HCT116 (cell line): ENCODE results near the gene SPRED1. TPM values are rescaled to one million over a fixed set of nuclear protein-coding genes. Genes with fewer than 3 reads are reported as not detected.

Experiments used
- ATAC-seq: fragments of 200-7000 bp; cut with Tn5 transposase; 2 replicates; pipeline ENCODE4 v1.9.1; 2020; ENCODE audit warnings: mild to moderate bottlenecking, moderate library complexity
- BruUV-seq: library from RNA; stranded (reverse); fragments of 400-500 nt; replicated peaks from 2 replicates; lab custom pipeline; 2021; lab: Mats Ljungman, UMichigan
- CTCF ChIA-PET: fragments of 300-600 bp; sonication (Branson Sonifier 250); formaldehyde crosslinking; loops from one replicate; lab custom pipeline; 2021; ENCODE audit warnings: antibody characterized with exemption; lab: Charles Lee
- POLR2A ChIA-PET: fragments of 300-600, 350-600 bp; sonication (Branson Sonifier 250); formaldehyde crosslinking; loops from one replicate; lab custom pipeline; 2021; ENCODE audit warnings: antibody characterized with exemption; lab: Charles Lee
- RAD21 ChIA-PET, 2 experiments: fragments of 300-600 bp; sonication (Branson Sonifier 250); formaldehyde crosslinking; loops; one replicate each; lab custom pipeline; 2023; ENCODE audit warnings: low total read pairs in 2 of 2; ENCODE audit not compliant: uncharacterized antibody in 2 of 2, unreplicated experiment in 2 of 2, low non-redundant PET in 1 of 2; lab: Charles Lee
- DNase-seq: peaks from one replicate; pipeline ENCODE4 v3.0.0-alpha.2; 2010; ENCODE audit warnings: low read depth, low spot score
- H2AFZ ChIP-seq: fragments of 200-600 bp; shearing (Covaris generic), sonication (generic); 2 replicates; pipeline ENCODE4 v1.6.1; 2017; ENCODE audit warnings: low read depth, mixed run types, mixed read lengths, antibody characterized with exemption, low read length; ENCODE audit not compliant: poor library complexity, severe bottlenecking
- H3K27ac ChIP-seq: 2 replicates; pipeline ENCODE4 v1.5.1; 2012; ENCODE audit warnings: low read depth, low read length
- H3K27me3 ChIP-seq: fragments of 200-600 bp; sonication (generic); 2 replicates; pipeline ENCODE4 v1.6.1; 2016; ENCODE audit warnings: mixed run types, low read length, mixed read lengths; ENCODE audit not compliant: insufficient read depth
- H3K36me3 ChIP-seq, 2 experiments: fragments of 200-500 bp in 1 of 2; fragments of 200-600 bp in 1 of 2; sonication (Bioruptor generic) in 1 of 2; sonication (generic) in 1 of 2; 2 replicates each; pipeline versions ENCODE4 v1.5.1 to v1.6.1; 2014 to 2016; ENCODE audit warnings: low read length in 2 of 2, inconsistent platforms in 1 of 2, mixed read lengths in 1 of 2, mixed run types in 1 of 2; ENCODE audit not compliant: insufficient read depth in 2 of 2, control insufficient read depth in 1 of 2
- H3K4me1 ChIP-seq, 2 experiments: fragments of 200-600 bp in 1 of 2; sonication (generic) in 1 of 2; 2 replicates each; pipeline versions ENCODE4 v1.5.1 to v1.6.1; 2012 to 2017; ENCODE audit warnings: low read length in 2 of 2, inconsistent platforms in 1 of 2, mild to moderate bottlenecking in 1 of 2, mixed read lengths in 1 of 2, mixed run types in 1 of 2, moderate library complexity in 1 of 2; ENCODE audit not compliant: insufficient read depth in 2 of 2, control insufficient read depth in 1 of 2
- H3K4me2 ChIP-seq: fragments of 200-600 bp; sonication (generic); 2 replicates; pipeline ENCODE4 v1.6.1; 2017; ENCODE audit warnings: mixed run types, low read length, mixed read lengths
- H3K4me3 ChIP-seq, 2 experiments: fragments of 200-600 bp in 1 of 2; sonication (generic) in 1 of 2; replicated peaks in 1 of 2; 2 replicates each; pipeline ENCODE4 v1.5.1; 2011 to 2016; ENCODE audit warnings: low read length in 2 of 2, control low read depth in 1 of 2, low read depth in 1 of 2, mild to moderate bottlenecking in 1 of 2, mixed read lengths in 1 of 2, mixed run types in 1 of 2
- H3K79me2 ChIP-seq: fragments of 200-600 bp; sonication (generic); 2 replicates; pipeline ENCODE4 v1.6.1; 2017; ENCODE audit warnings: mild to moderate bottlenecking, mixed run types, low read length, moderate library complexity, mixed read lengths; ENCODE audit not compliant: insufficient read depth
- H3K9ac ChIP-seq: fragments of 200-600 bp; sonication (generic); 2 replicates; pipeline ENCODE4 v1.6.1; 2016; ENCODE audit warnings: low read length, mixed read lengths
- H3K9me2 ChIP-seq: fragments of 200-600 bp; sonication (generic), shearing (Covaris generic); 2 replicates; pipeline ENCODE4 v1.6.1; 2017; ENCODE audit warnings: mixed run types, mild to moderate bottlenecking, moderate library complexity; ENCODE audit not compliant: insufficient read depth
- H3K9me3 ChIP-seq, 2 experiments: fragments of 200-500 bp in 1 of 2; fragments of 200-600 bp in 1 of 2; sonication (Bioruptor generic) in 1 of 2; sonication (generic) in 1 of 2; 2 replicates each; pipeline ENCODE4 v1.6.1; 2014 to 2017; ENCODE audit warnings: low read length in 2 of 2, mixed read lengths in 2 of 2, inconsistent platforms in 1 of 2, low read depth in 1 of 2, mild to moderate bottlenecking in 1 of 2, mixed run types in 1 of 2, moderate library complexity in 1 of 2; ENCODE audit not compliant: control insufficient read depth in 1 of 2, insufficient read depth in 1 of 2
- H4K20me1 ChIP-seq: fragments of 200-600 bp; sonication (generic), shearing (Covaris generic); 2 replicates; pipeline ENCODE4 v1.6.1; 2017; ENCODE audit warnings: mixed run types, mild to moderate bottlenecking, moderate library complexity; ENCODE audit not compliant: insufficient read depth
- CBX3 ChIP-seq: IDR thresholded peaks from 2 replicates; pipeline ENCODE4 v1.6.1; 2012; ENCODE audit warnings: low read depth
- CEBPB ChIP-seq: IDR thresholded peaks from 2 replicates; pipeline ENCODE4 v1.6.1; 2012; ENCODE audit warnings: low read depth
- EGR1 ChIP-seq: IDR thresholded peaks from 2 replicates; pipeline ENCODE4 v1.6.1; 2012; ENCODE audit warnings: low read depth
- ELF1 ChIP-seq: IDR thresholded peaks from 2 replicates; pipeline ENCODE4 v1.6.1; 2012; ENCODE audit warnings: low read depth, borderline replicate concordance
- EZH2phosphoT487 ChIP-seq: fragments of 200-600 bp; IDR thresholded peaks from 2 replicates; pipeline ENCODE4 v1.6.1; 2018; ENCODE audit warnings: antibody characterized with exemption, borderline replicate concordance
- FOSL1 ChIP-seq: IDR thresholded peaks from 2 replicates; pipeline ENCODE4 v1.6.1; 2012; ENCODE audit warnings: low read depth
- JUND ChIP-seq: IDR thresholded peaks from 2 replicates; pipeline ENCODE4 v1.6.1; 2012
- POLR2A ChIP-seq: IDR thresholded peaks from 2 replicates; pipeline ENCODE4 v1.7.0; 2011; ENCODE audit warnings: borderline replicate concordance; ENCODE audit not compliant: insufficient read depth, insufficient read length; ENCODE audit errors: extremely low read depth
- POLR2AphosphoS5 ChIP-seq: IDR thresholded peaks from 2 replicates; pipeline ENCODE4 v1.6.1; 2011; ENCODE audit warnings: mild to moderate bottlenecking, low read depth, low read length, moderate library complexity
- RAD21 ChIP-seq: IDR thresholded peaks from 2 replicates; pipeline ENCODE4 v1.6.1; 2012; ENCODE audit warnings: low read depth, mild to moderate bottlenecking
- SIN3A ChIP-seq: IDR thresholded peaks from 2 replicates; pipeline ENCODE4 v1.6.1; 2012; ENCODE audit warnings: low read depth
- SP1 ChIP-seq: IDR thresholded peaks from 2 replicates; pipeline ENCODE4 v1.6.1; 2012; ENCODE audit warnings: low read depth
- SRF ChIP-seq: IDR thresholded peaks from 2 replicates; pipeline ENCODE4 v1.6.1; 2012; ENCODE audit warnings: low read depth
- TCF7L2 ChIP-seq: IDR thresholded peaks from 2 replicates; pipeline ENCODE4 v1.7.0; 2011; ENCODE audit warnings: borderline replicate concordance, inconsistent platforms; ENCODE audit not compliant: insufficient read depth, insufficient read length; ENCODE audit errors: extremely low read depth
- ZFX ChIP-seq: fragments of 450-650 bp; IDR thresholded peaks from 2 replicates; pipeline ENCODE4 v1.6.1; 2017
- ZNF274 ChIP-seq: fragments of 200-500 bp; sonication (Bioruptor generic); IDR thresholded peaks from 2 replicates; pipeline ENCODE4 v1.6.1; 2014; ENCODE audit warnings: mild to moderate bottlenecking, low read depth, low read length, inconsistent platforms
- intact Hi-C: fragments of 100-400 bp; cut with micrococcal nuclease; formaldehyde crosslinking; loops from 2 replicates; pipeline ENCODE4 v1.10.0; 2022
- total RNA-seq: library from RNA; stranded (reverse); gene quantifications from one replicate; pipeline ENCODE4 v1.2.1, GENCODE V29; 2021; ENCODE audit not compliant: unreplicated experiment
- TF ChIP-seq, protein P1 (sequence below): IDR thresholded peaks from 2 replicates; pipeline ENCODE4 v1.6.1; 2012
- TF ChIP-seq, protein P2 (sequence below): IDR thresholded peaks from 2 replicates; pipeline ENCODE4 v1.6.1; 2012
- TF ChIP-seq, protein P3 (sequence below), 3 experiments: fragments of 200-600 bp in 1 of 3; sonication (generic) in 1 of 3; IDR thresholded peaks in 2 of 3; conservative IDR thresholded peaks in 1 of 3; 2 replicates each; pipeline ENCODE4 v1.5.1; 2012 to 2017; ENCODE audit warnings: low read depth in 2 of 3, low read length in 2 of 3, antibody characterized with exemption in 1 of 3, borderline replicate concordance in 1 of 3, control low read depth in 1 of 3, mild to moderate bottlenecking in 1 of 3, mixed read lengths in 1 of 3, mixed run types in 1 of 3, moderate library complexity in 1 of 3; ENCODE audit not compliant: insufficient read depth in 1 of 3
- TF ChIP-seq, protein P4 (sequence below): IDR thresholded peaks from 2 replicates; pipeline ENCODE4 v1.6.1; 2011; ENCODE audit warnings: mild to moderate bottlenecking, low read length, moderate library complexity; ENCODE audit not compliant: insufficient replicate concordance; ENCODE audit errors: extremely low read depth

The SPRED1 gene
- total RNA-seq, 1 experiment from 2014 or later: 24.7 TPM

DNA sequence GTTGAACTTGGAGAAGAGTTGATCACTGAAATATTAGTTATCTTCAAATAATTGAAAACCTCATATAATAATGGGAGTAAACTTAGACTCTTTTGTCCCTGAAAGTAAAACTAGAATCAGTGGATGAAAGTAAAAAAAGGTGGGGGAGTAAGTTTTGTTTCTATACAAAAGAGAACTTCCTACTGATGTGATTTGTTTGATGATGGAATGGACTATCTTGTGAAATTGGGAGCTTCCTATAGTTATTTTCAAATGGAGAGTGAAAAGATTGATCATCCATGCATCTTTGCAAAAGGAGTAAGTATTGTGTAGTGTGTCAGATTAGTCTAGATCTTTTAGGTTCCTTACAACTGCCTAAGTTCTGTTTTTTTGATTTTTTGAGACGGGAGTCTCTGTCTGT is 28.4 kb downstream of the SPRED1 start:
- H3K79me2 ChIP-seq: peaks cover 98% of the 10 kb centered on the region
- no peak overlapping the region for H3K4me2 ChIP-seq
- no peak overlapping the region for H2AFZ ChIP-seq
- ATAC-seq: no peak
- H3K9me3 ChIP-seq: no peaks in the 10 kb centered on the region
- no peak for TF ChIP-seq POLR2AphosphoS5
- intact Hi-C loops: no loop called here
- DNase-seq: no peak
- H3K27ac ChIP-seq: no peak overlapping the region
- ChIA-PET RAD21 (no interaction called here), POLR2A (no interaction called here), CTCF (no interaction called here)
- no peaks in the 10 kb centered on the region for H3K9me2 ChIP-seq
- no TSS peak for BruUV-seq
- H3K9ac ChIP-seq: no peak overlapping the region
- no peaks in the 10 kb centered on the region for H3K4me1 ChIP-seq
- H3K36me3 ChIP-seq: no peaks in the 10 kb centered on the region
- no peaks in the 10 kb centered on the region for H3K27me3 ChIP-seq
- 0 out of 2 replicates have a peak, but pooled peaks cover 4% of the 10 kb centered on the region for H4K20me1 ChIP-seq
- no peak overlapping the region for H3K4me3 ChIP-seq

DNA sequence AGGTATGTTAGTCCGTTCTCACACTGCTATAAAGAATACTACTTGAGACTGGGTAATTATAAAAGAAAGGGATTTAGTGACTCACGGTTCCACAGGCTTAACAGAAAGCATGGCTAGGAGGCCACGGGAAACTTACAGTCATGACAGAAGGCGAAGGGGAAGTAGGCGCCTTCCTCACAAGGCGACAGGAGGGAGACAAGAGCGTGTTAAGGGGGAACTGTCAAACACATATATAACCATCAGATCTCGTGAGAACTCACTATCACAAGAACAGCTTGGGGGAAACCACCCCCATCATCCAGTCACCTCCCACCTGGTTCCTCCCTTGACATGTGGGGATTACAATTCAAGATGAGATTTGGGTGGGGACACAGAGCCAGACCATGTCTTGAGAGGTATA is 30.4 kb downstream of the SPRED1 start:
- Histone ChIP-seq H3K27ac (no peak overlapping the region), H3K4me3 (no peak overlapping the region), H3K36me3 (no peaks in the 10 kb centered on the region), H2AFZ (no peak overlapping the region), H3K4me2 (no peak overlapping the region), H3K79me2 (peaks cover 98% of the 10 kb centered on the region), H3K9me2 (no peaks in the 10 kb centered on the region), H3K9me3 (no peaks in the 10 kb centered on the region), H3K4me1 (no peaks in the 10 kb centered on the region), H4K20me1 (0 out of 2 replicates have a peak, but pooled peaks cover 4% of the 10 kb centered on the region), H3K27me3 (no peaks in the 10 kb centered on the region), H3K9ac (no peak overlapping the region)
- RAD21 ChIA-PET: no interaction called here
- no peak for ATAC-seq
- TF ChIP-seq CEBPB: no peak
- no peak for TF ChIP-seq ZFX
- TF ChIP-seq TCF7L2: no peak
- no peak for TF ChIP-seq ELF1
- TF ChIP-seq RAD21: no peak
- no peak for TF ChIP-seq FOSL1
- TF ChIP-seq, protein P1, sequence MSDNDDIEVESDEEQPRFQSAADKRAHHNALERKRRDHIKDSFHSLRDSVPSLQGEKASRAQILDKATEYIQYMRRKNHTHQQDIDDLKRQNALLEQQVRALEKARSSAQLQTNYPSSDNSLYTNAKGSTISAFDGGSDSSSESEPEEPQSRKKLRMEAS: no peak
- TF ChIP-seq SRF: no peak
- TF ChIP-seq, protein P2, sequence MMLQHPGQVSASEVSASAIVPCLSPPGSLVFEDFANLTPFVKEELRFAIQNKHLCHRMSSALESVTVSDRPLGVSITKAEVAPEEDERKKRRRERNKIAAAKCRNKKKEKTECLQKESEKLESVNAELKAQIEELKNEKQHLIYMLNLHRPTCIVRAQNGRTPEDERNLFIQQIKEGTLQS: no peak
- TF ChIP-seq ZNF274: no peak
- no peak for TF ChIP-seq SIN3A
- TF ChIP-seq, protein P3, sequence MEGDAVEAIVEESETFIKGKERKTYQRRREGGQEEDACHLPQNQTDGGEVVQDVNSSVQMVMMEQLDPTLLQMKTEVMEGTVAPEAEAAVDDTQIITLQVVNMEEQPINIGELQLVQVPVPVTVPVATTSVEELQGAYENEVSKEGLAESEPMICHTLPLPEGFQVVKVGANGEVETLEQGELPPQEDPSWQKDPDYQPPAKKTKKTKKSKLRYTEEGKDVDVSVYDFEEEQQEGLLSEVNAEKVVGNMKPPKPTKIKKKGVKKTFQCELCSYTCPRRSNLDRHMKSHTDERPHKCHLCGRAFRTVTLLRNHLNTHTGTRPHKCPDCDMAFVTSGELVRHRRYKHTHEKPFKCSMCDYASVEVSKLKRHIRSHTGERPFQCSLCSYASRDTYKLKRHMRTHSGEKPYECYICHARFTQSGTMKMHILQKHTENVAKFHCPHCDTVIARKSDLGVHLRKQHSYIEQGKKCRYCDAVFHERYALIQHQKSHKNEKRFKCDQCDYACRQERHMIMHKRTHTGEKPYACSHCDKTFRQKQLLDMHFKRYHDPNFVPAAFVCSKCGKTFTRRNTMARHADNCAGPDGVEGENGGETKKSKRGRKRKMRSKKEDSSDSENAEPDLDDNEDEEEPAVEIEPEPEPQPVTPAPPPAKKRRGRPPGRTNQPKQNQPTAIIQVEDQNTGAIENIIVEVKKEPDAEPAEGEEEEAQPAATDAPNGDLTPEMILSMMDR (IDR thresholded peaks at IDR 0.05 in 2 of 3, conservative IDR thresholded peaks at IDR 0.05 in 1 of 3; ENCODE audit: borderline replicate concordance in 1 of 3, insufficient read depth in 1 of 3, low read depth in 2 of 3, low read length in 2 of 3): no peak
- TF ChIP-seq, protein P4, sequence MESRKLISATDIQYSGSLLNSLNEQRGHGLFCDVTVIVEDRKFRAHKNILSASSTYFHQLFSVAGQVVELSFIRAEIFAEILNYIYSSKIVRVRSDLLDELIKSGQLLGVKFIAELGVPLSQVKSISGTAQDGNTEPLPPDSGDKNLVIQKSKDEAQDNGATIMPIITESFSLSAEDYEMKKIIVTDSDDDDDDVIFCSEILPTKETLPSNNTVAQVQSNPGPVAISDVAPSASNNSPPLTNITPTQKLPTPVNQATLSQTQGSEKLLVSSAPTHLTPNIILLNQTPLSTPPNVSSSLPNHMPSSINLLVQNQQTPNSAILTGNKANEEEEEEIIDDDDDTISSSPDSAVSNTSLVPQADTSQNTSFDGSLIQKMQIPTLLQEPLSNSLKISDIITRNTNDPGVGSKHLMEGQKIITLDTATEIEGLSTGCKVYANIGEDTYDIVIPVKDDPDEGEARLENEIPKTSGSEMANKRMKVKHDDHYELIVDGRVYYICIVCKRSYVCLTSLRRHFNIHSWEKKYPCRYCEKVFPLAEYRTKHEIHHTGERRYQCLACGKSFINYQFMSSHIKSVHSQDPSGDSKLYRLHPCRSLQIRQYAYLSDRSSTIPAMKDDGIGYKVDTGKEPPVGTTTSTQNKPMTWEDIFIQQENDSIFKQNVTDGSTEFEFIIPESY: no peak
- TF ChIP-seq JUND: no peak
- TF ChIP-seq EGR1: no peak
- TF ChIP-seq CBX3: no peak
- no peak for TF ChIP-seq SP1
- no peak for TF ChIP-seq EZH2phosphoT487
- TF ChIP-seq POLR2AphosphoS5: no peak
- TF ChIP-seq POLR2A: no peak
- POLR2A ChIA-PET: no interaction called here
- intact Hi-C loops: no loop called here
- no peak for DNase-seq
- CTCF ChIA-PET: interaction anchor here (0.9 kb wide), 1 partner anchor 157 kb away, joined by 3 read pairs; no protein-coding TSS in a partner anchor
- no TSS peak for BruUV-seq
